Hematopoietic multipotent progenitor cell (in vitro differentiated cells): ENCODE results near the gene FRYL. TPM values are rescaled to one million over a fixed set of nuclear protein-coding genes. Genes with fewer than 3 reads are reported as not detected.
A peak's percentile ranks its signal among the peaks of the same experiment; 100 is the strongest.

Experiments used
- DNase-seq, 3 donors: peaks; one replicate each; pipeline ENCODE4 v3.0.0-alpha.2; 2011 to 2015; ENCODE audit warnings: low read depth in 2 of 3, low spot score in 2 of 3
- total RNA-seq: library from RNA; depleted of rRNA; stranded (reverse); fragments of >200 nt; gene quantifications from one replicate; pipeline ENCODE4 v1.2.3, GENCODE V29; 2012

The FRYL gene
- total RNA-seq, 1 donor, result 47.1 TPM

- no peak for DNase-seq
Measured at GRCh38 chr4:48499551-48500066, 280.5 kb downstream of the FRYL start.

- no peak for DNase-seq
Measured at GRCh38 chr4:48498895-48499294, 281.2 kb downstream of the FRYL start.

GRCh38 chr4:48495941-48496340 lies 284.1 kb downstream of the FRYL start:
- DNase-seq, result no peak

DNA sequence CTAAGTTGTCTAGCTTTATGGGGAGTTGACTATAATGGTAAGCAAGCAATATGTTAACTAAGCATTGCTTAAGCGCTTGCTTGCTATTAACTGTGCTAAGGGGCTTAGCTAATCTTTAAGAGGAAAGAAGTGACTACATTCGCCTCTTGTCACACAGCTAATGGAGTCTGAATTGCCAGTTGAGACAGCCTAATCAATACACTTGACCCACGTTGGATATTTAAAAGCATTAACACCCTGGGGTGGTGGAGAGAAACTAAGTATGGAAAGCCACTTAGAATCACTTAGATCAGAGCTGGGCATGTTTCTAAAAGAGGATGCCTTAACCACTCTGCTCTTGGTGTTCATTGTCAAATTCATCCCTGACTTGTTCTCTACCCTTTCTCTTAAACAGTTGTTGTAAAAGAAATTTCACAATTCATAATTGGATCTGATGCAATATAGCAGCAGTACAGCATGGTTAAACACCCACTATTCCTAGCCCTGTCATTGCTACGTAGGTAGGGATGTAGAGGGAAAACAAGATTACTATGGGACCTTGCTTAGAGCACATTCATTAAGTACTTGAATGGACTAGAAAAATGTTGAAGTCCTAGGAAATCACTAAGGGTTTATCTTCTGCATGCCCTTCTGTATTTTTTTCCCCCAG lies 286.5 kb downstream of the FRYL start:
- DNase-seq, result no peak

DNA sequence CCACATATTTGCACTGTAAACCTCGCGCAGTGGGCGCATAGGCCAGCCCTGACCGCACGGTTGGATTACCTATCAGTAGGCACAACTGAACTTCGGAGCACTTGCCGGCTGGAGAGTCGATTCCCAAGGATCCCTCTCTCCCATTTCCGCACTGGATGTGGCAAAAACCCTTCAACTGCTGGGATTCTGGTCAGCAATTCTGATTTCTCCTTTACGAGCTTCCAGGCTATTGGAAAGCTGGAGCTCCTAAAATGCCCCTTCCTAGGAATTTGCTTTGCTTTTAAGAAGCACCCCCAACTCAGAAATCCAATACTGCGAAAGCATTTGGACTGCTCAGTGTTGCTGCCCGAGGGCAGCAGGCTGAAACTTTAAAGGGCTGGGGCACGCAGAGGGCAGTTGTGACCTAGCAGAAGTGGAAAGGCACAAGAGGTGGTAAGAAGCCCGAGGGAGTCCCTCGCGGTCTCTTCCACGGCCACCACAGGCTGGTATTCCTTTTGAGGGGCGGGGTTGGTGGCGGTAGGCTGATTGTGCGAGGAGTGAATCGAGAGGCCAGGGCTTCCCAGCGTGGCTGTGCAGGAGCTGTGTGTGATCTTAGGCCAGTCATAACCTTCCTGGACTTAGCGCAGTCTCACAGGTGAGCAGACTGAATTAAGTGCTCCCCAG lies 288.4 kb downstream of the FRYL start:
- DNase-seq, result no peak

DNA sequence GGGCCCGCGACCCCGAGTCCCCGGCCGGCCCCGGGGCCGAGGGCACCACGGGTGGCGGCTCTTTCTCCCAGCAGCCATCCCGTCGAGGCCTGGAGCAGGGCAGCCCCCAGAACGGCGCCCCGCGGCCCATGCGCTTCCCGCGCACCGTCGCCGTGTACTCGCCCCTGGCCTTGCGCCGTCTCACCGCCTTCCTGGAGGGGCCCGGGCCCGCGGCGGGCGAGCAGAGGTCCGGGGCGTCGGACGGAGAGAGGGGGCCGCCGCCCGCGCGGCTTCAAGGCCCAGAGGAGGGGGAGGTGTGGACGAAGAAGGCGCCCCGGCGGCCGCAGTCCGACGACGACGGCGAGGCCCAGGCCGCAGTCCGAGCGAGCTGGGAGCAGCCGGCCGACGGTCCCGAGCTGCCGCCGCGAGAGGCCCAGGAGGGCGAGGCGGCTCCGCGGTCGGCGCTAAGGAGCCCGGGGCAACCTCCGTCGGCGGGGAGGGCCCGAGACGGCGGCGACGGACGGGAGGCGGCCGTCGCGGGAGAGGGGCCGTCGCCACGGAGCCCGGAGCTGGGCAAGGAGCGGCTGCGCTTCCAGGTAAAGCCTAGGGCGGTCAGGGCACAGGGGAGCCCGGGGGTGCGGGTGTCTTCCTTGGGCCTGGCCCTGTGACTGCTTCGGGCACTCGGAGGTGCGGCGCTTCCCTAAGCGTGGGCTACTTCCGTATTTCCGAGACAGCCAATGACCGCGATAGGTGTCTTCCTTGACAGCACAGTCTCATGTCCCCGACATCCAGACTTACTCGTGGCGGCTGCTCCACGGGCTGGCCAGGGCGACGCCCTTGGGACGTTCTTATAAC lies 289.2 kb downstream of the FRYL start:
- DNase-seq, result peak in 2 of 3 donors; percentile 21 to 35

GRCh38 chr4:48490012-48490679 lies 289.9 kb downstream of the FRYL start, which contains the start of gene ZAR1:
Gene ZAR1 (plus strand): TSS chr4:48490252. CDS start chr4:48490292, 40 bp downstream.
- no peak for DNase-seq

- no peak for DNase-seq
Measured at GRCh38 chr4:48489683-48490011, 290.4 kb downstream of the FRYL start.

DNA sequence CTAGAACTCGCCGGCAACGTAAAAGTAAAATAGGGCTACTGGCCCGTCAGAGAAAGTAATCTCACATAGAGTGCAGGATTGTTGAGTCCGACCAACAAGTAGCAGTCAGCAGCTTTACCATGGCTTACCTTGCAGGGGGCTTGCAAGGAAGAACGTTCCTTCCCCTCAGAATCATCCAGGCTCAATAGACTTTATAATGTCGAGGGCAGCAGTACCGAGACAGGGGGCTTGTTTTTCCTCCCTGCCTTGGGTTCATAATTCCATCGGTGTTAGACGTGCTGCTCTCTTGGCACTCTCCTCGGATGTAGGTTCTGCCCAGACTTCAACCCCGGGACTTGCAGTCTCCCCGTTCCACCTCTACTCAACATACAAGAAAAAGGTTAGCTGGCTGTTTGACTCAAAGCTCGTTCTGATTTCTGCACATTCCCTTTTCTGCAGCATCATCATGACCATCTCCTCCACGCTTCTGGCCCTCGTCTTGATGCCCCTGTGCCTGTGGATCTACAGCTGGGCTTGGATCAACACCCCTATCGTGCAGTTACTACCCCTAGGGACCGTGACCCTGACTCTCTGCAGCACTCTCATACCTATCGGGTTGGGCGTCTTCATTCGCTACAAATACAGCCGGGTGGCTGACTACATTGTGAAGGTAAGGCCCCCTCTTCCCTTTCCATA lies 295.4 kb downstream of the FRYL start:
- DNase-seq, result peak in 1 of 3 donors; percentile 32

GRCh38 chr4:48483777-48484493 lies 296.1 kb downstream of the FRYL start:
- peak in 1 of 3 donors; percentile 20 for DNase-seq

DNA sequence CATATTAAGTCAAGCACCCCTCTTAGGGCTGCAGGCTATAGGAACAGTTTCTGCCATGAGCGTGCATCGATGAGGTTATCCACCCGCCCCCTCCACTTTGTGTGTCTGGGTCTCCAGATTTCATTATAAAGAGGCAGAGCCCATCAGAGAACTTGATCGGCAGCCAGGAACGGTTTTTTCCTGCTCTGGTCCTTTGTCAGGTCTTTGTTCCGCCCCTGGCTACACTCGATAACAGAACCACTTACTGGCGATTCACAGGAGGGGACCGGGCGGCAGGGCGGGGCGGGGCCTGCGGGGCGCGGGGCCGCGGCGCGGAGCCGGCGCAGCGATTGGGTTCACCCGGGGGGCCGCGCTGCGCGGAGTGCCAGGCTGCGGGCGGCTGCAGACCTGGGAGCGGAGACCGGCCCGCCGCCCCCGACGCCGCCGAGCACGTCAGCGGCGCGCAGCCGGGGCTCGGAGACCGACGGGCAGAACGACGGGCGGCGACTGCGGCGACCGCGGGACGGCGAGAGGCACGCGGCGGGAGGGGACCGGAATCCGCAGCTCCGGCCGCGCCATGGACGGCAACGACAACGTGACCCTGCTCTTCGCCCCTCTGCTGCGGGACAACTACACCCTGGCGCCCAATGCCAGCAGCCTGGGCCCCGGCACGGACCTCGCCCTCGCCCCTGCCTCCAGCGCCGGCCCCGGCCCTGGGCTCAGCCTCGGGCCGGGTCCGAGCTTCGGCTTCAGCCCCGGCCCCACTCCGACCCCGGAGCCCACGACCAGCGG lies 296.9 kb downstream of the FRYL start, which contains the start of gene SLC10A4:
SLC10A4 (plus strand) TSS at position 338 of the 771 bp plus-strand sequence; CDS start at position 557, 219 bp downstream.
- peak in 2 of 3 donors; percentile 27 to 48 for DNase-seq

GRCh38 chr4:48481581-48481980 lies 298.5 kb downstream of the FRYL start:
- DNase-seq, result no peak

- no peak for DNase-seq
Measured at GRCh38 chr4:48478273-48478672, 301.8 kb downstream of the FRYL start.

- DNase-seq, result no peak
Measured at GRCh38 chr4:48475770-48476169, 304.3 kb downstream of the FRYL start.

DNA sequence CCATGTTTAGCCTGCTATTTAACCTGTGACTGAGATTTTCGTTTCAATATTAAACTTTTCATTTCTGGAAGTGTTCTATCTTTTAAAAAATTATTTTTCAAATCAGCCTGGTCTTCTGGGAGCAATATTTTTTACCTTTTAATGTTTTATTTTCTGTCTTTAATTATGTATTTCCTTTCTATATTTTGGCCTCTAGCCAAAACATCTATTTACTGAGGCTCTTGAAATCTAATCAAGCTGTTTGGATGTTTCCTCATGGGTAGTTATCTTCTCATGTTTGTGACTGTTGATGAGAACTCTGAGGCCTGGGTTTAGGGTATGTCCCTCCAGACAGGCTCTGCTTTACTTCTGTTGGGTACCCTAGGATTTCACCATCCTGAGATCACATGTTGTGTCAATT lies 307.3 kb downstream of the FRYL start:
- no peak for DNase-seq

DNA sequence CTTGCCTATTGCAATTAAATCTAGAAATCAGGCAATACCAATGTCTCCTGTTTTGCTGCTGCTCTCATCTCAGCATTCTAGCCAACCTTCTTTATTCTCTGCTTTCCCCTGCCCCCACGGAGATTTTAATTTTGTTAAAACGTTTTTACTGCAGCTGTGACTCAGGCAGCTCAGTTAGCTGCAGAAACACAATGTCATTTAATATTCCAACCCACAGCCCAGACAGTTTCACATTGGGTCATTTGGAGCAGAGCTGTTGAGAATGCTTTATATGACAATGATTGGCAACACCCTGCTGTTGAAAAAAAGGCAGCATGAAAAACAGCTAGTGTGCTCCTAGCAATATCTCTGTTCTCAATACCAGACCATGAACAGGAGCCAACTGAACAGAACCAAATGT lies 309.5 kb downstream of the FRYL start:
- no peak for DNase-seq

- DNase-seq, result no peak
Measured at GRCh38 chr4:48470137-48470536, 309.9 kb downstream of the FRYL start.

DNA sequence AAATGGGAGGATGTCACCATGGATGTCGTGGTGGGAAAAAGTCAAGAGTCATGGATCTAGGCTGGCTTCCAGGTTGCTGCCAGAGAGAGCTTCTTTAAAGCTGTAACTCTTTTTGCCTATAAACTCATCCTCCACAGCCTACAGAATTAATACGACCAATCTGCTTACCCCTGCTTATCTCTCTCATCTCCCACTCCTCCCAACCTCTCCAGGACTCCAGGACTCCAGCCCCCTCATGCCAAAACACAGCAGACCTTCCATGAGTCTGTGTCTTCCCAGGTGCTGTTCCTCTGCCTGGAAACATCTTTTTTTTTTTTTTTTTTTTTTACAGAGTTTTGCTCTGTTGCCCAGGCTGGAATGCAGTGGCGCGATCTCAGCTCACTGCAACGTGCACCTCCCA lies 312.2 kb downstream of the FRYL start:
- no peak for DNase-seq

DNA sequence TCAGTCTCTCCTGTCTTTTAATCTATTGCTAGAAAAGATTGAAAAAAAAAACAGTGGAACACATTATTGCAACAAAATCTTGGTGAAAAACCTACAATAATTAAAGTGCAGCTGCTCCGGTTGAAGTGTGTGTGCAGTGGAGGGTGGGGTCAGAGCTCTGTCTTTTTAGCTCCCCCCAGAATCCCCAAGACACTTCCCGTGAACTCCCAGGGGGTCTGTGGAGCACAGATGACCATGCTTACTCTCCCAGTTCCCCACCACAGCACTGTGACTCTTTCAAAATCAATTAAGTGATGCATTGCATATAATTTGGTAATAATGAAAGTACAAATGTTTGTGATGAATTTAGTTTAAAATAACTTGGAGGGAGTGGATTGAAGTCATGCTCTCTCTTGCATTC lies 312.6 kb downstream of the FRYL start:
- DNase-seq, result no peak
